A549 treated with CpdA at 1 μM for 4 hours (cell line): ENCODE data around the gene MPDZ. TPM values are rescaled to one million over a fixed set of nuclear protein-coding genes. Genes with fewer than 3 reads are reported as not detected.

Experiments used
- total RNA-seq: library from RNA; stranded (reverse); fragments of 200-300 nt; extraction: Qiagen RNA extraction; gene quantifications from 5 replicates; pipeline ENCODE4 v1.2.3, GENCODE V29; 2022; ENCODE audit warnings: low read depth

MPDZ gene
- 12.1 to 18.4 TPM (median 14.2 TPM) in 5 replicates for total RNA-seq

GRCh38 chr9:13279284-13280141, at the start of gene MPDZ:
Gene MPDZ (minus strand): TSS chr9:13279692. CDS start chr9:13250315, 29,377 bp downstream.

